SK-N-SH (cell line): Measurements from ENCODE around the gene NCDN. TPM values are rescaled to one million over a fixed set of nuclear protein-coding genes. Genes with fewer than 3 reads are reported as not detected.

Experiments
- CTCF ChIA-PET: fragments of 300-600, 350-600 bp; formaldehyde crosslinking; extraction: SDS; loops from one replicate; lab custom pipeline; 2021; lab: Yijun Ruan, JAX
- POLR2A ChIA-PET: fragments of 350-600 bp; sonication (Branson Sonifier 250); formaldehyde crosslinking; extraction: SDS; loops from one replicate; lab custom pipeline; 2020; ENCODE audit warnings: antibody characterized with exemption, inconsistent platforms; lab: Yijun Ruan, JAX
- DNase-seq: peaks from one replicate; pipeline ENCODE4 v3.0.0; 2012
- H2AFZ ChIP-seq: fragments of 200-600 bp; sonication (generic); 2 replicates; pipeline ENCODE4 v1.8.1; 2016; ENCODE audit warnings: antibody characterized with exemption, mild to moderate bottlenecking, low read depth
- H3F3A ChIP-seq: fragments of 200-600 bp; sonication (generic); replicated peaks from 2 replicates; pipeline ENCODE3; 2016; ENCODE audit warnings: antibody characterized with exemption, mild to moderate bottlenecking; ENCODE audit not compliant: insufficient read depth
- H3K27ac ChIP-seq, 2 experiments: fragments of 200-500 bp in 1 of 2; fragments of 200-600 bp in 1 of 2; sonication (Bioruptor generic) in 1 of 2; sonication (generic), shearing (Covaris generic) in 1 of 2; 2 replicates each; pipeline versions ENCODE4 v1.5.1 to v1.6.1; 2014 to 2016; ENCODE audit warnings: low read depth in 2 of 2, inconsistent platforms in 1 of 2, low read length in 1 of 2, mild to moderate bottlenecking in 1 of 2, mixed read lengths in 1 of 2
- H3K27me3 ChIP-seq: fragments of 200-600 bp; sonication (generic), shearing (Covaris generic); 2 replicates; pipeline ENCODE4 v1.6.1; 2016; ENCODE audit warnings: mixed run types; ENCODE audit not compliant: insufficient read depth
- H3K36me3 ChIP-seq, 2 experiments: fragments of 200-500 bp in 1 of 2; fragments of 200-600 bp in 1 of 2; sonication (Bioruptor generic) in 1 of 2; sonication (generic) in 1 of 2; replicated peaks in 1 of 2; 2 replicates each; pipeline versions ENCODE3 to v1.5.1; 2014 to 2016; ENCODE audit warnings: low read length in 1 of 2, mild to moderate bottlenecking in 1 of 2; ENCODE audit not compliant: insufficient read depth in 2 of 2, control insufficient read depth in 1 of 2
- H3K4me1 ChIP-seq, 2 experiments: fragments of 200-500 bp in 1 of 2; fragments of 200-600 bp in 1 of 2; sonication (Bioruptor generic) in 1 of 2; sonication (generic), shearing (Covaris generic) in 1 of 2; 2 replicates each; pipeline versions ENCODE4 v1.5.1 to v1.6.1; 2014 to 2016; ENCODE audit warnings: low read depth in 1 of 2, low read length in 1 of 2, mixed run types in 1 of 2; ENCODE audit not compliant: insufficient read depth in 2 of 2, control insufficient read depth in 1 of 2
- H3K4me2 ChIP-seq: fragments of 200-600 bp; sonication (generic), shearing (Covaris generic); 2 replicates; pipeline ENCODE4 v1.6.1; 2017; ENCODE audit warnings: mixed run types
- H3K4me3 ChIP-seq, 2 experiments: fragments of 200-500 bp in 1 of 2; fragments of 200-600 bp in 1 of 2; sonication (Bioruptor generic) in 1 of 2; sonication (generic), shearing (Covaris generic) in 1 of 2; 2 replicates each; pipeline versions ENCODE4 v1.5.1 to v1.8.1; 2014 to 2016; ENCODE audit warnings: low read depth in 2 of 2, inconsistent platforms in 1 of 2, low read length in 1 of 2, mild to moderate bottlenecking in 1 of 2, mixed read lengths in 1 of 2, moderate library complexity in 1 of 2
- H3K79me2 ChIP-seq: fragments of 200-600 bp; sonication (generic); 2 replicates; pipeline ENCODE4 v1.8.1; 2017; ENCODE audit warnings: mild to moderate bottlenecking; ENCODE audit not compliant: insufficient read depth
- H3K9ac ChIP-seq: fragments of 200-600 bp; sonication (generic); 2 replicates; pipeline ENCODE4 v1.6.1; 2017; ENCODE audit warnings: mixed run types
- H3K9me2 ChIP-seq: fragments of 200-600 bp; sonication (generic); 2 replicates; pipeline ENCODE4 v1.6.1; 2017; ENCODE audit warnings: mixed run types
- H3K9me3 ChIP-seq: fragments of 200-600 bp; sonication (generic); 2 replicates; pipeline ENCODE4 v1.6.1; 2017; ENCODE audit warnings: mixed run types, mild to moderate bottlenecking, moderate library complexity
- H4K20me1 ChIP-seq: fragments of 200-600 bp; sonication (generic); 2 replicates; pipeline ENCODE4 v1.6.1; 2017; ENCODE audit warnings: mild to moderate bottlenecking, mixed run types; ENCODE audit not compliant: insufficient read depth
- CHD2 ChIP-seq: fragments of 150-350 bp; IDR thresholded peaks from 2 replicates; pipeline ENCODE4 v1.6.1; 2018; ENCODE audit warnings: low read length; ENCODE audit not compliant: partially characterized antibody
- ELF1 ChIP-seq: IDR thresholded peaks from 2 replicates; pipeline ENCODE4 v1.4.0; 2012
- EP300 ChIP-seq, 2 experiments: IDR thresholded peaks; 2 replicates each; pipeline versions ENCODE4 v1.4.0 to v1.6.1; 2012; ENCODE audit warnings: borderline replicate concordance in 1 of 2, low read depth in 1 of 2, low read length in 1 of 2
- GATA2 ChIP-seq: sonication (generic); formaldehyde crosslinking; IDR thresholded peaks from 2 replicates; pipeline ENCODE4 v1.5.0; 2020; ENCODE audit warnings: mild to moderate bottlenecking, missing genetic modification reagents
- MEF2A ChIP-seq: IDR thresholded peaks from 2 replicates; pipeline ENCODE4 v1.4.0; 2012; ENCODE audit warnings: low read depth, borderline replicate concordance
- NFIC ChIP-seq: IDR thresholded peaks from 2 replicates; pipeline ENCODE4 v1.4.0; 2012; ENCODE audit warnings: borderline replicate concordance
- RAD21 ChIP-seq: IDR thresholded peaks from 2 replicates; pipeline ENCODE4 v1.6.1; 2012; ENCODE audit warnings: mild to moderate bottlenecking, low read length
- SIN3A ChIP-seq: IDR thresholded peaks from 2 replicates; pipeline ENCODE4 v1.6.1; 2012; ENCODE audit warnings: low read depth, mild to moderate bottlenecking, low read length, moderate library complexity, borderline replicate concordance
- TAF1 ChIP-seq: IDR thresholded peaks from 2 replicates; pipeline ENCODE4 v1.6.1; 2012; ENCODE audit warnings: low read depth, mild to moderate bottlenecking, low read length, moderate library complexity, borderline replicate concordance
- TCF12 ChIP-seq: IDR thresholded peaks from 2 replicates; pipeline ENCODE4 v1.4.0; 2012
- TEAD4 ChIP-seq: IDR thresholded peaks from 2 replicates; pipeline ENCODE4 v1.4.0; 2012; ENCODE audit warnings: mild to moderate bottlenecking, borderline replicate concordance; ENCODE audit not compliant: insufficient read depth
- WGBS: methylation state at CpG from one replicate; pipeline ENCODE4 v1.1.6; 2017; ENCODE audit warnings: low lambda C conversion rate; 5-methylcytosine and 5-hydroxymethylcytosine counted together
- polyA plus RNA-seq, 3 experiments: library from polyadenylated mRNA; depleted of rRNA; stranded (reverse); fragments of >200 nt; gene quantifications; 2 replicates each; pipeline ENCODE4 v1.2.3, GENCODE V29; 2012
- TF ChIP-seq, protein P1 (sequence below): fragments of 200-600 bp; sonication (generic); IDR thresholded peaks from 2 replicates; pipeline ENCODE4 v1.6.1; 2017; ENCODE audit warnings: antibody characterized with exemption, mild to moderate bottlenecking, moderate library complexity
- TF ChIP-seq, protein P2 (sequence below): IDR thresholded peaks from 2 replicates; pipeline ENCODE4 v1.4.0; 2012; ENCODE audit warnings: low read depth
- TF ChIP-seq, protein P3 (sequence below): IDR thresholded peaks from 2 replicates; pipeline ENCODE4 v1.4.0; 2012; ENCODE audit warnings: low read depth, borderline replicate concordance
- TF ChIP-seq, protein P4 (sequence below): fragments of 150-350 bp; IDR thresholded peaks from 2 replicates; pipeline ENCODE4 v1.6.1; 2017; ENCODE audit warnings: antibody characterized with exemption, low read length, low read depth, borderline replicate concordance
- TF ChIP-seq, protein P5 (sequence below): IDR thresholded peaks from 2 replicates; pipeline ENCODE4; 2012
- TF ChIP-seq, protein P6 (sequence below): fragments of 150-350 bp; IDR thresholded peaks from 2 replicates; pipeline ENCODE4 v1.6.1; 2016; ENCODE audit warnings: mild to moderate bottlenecking, low read depth, low read length

The NCDN gene
- polyA plus RNA-seq, 1 of the 3 experiments (the other 2 are of a cell fraction), result 38.3 TPM

DNA sequence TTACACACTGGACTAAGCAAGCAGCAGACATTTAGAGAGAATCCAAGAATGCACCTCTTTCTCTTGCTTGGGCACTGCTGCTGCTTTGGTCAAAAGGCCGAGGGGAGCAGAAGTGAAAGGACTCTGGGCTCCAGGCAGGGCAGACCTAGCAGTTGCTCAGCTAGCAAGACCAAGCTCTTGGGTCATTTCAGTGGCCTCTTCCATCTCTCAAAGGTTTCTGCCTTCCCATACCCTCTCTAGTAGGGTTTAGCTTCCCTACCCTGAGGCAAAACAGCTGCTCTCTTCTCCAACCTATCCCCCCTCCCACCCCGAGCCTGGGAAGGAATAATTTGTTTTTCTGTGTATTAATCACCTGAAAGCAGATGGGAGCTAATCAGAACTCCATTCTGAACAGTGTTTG is 41.3 kb downstream of the NCDN start:
- Histone ChIP-seq H3K27ac (0 out of 4 replicates have a peak overlapping the region, but pooled peaks of 1 of the 2 experiments have one; percentile 6), H3K9ac (no peak overlapping the region), H3K9me2 (no peaks in the 10 kb centered on the region), H4K20me1 (no peaks in the 10 kb centered on the region), H3K36me3 (peaks cover 29 to 35% of the 10 kb centered on the region in 2 experiments), H3K4me1 (peaks cover 0 to 4% of the 10 kb centered on the region in 2 experiments; a peak in 1 of 4 replicates), H3K4me3 (no peak overlapping the region), H3K4me2 (no peak overlapping the region), H2AFZ (no peak overlapping the region), H3K79me2 (peaks cover 6% of the 10 kb centered on the region; the same call in 1 of the 2 replicates), H3K9me3 (no peaks in the 10 kb centered on the region), H3K27me3 (no peaks in the 10 kb centered on the region), H3F3A (peaks cover 5% of the 10 kb centered on the region)
- TF ChIP-seq, protein P1, sequence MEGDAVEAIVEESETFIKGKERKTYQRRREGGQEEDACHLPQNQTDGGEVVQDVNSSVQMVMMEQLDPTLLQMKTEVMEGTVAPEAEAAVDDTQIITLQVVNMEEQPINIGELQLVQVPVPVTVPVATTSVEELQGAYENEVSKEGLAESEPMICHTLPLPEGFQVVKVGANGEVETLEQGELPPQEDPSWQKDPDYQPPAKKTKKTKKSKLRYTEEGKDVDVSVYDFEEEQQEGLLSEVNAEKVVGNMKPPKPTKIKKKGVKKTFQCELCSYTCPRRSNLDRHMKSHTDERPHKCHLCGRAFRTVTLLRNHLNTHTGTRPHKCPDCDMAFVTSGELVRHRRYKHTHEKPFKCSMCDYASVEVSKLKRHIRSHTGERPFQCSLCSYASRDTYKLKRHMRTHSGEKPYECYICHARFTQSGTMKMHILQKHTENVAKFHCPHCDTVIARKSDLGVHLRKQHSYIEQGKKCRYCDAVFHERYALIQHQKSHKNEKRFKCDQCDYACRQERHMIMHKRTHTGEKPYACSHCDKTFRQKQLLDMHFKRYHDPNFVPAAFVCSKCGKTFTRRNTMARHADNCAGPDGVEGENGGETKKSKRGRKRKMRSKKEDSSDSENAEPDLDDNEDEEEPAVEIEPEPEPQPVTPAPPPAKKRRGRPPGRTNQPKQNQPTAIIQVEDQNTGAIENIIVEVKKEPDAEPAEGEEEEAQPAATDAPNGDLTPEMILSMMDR, result no peak
- peak; percentile 10 for TF ChIP-seq CHD2
- WGBS, result 67% methylated on average over 1 of the region's 2 CpGs
- CTCF ChIA-PET, result interaction anchor here (0.7 to 1.5 kb wide), 3 partner anchors 30 to 128 kb away, joined by 3 read pairs; no protein-coding TSS in a partner anchor
- POLR2A ChIA-PET, result no interaction called here
- no peak for DNase-seq

DNA sequence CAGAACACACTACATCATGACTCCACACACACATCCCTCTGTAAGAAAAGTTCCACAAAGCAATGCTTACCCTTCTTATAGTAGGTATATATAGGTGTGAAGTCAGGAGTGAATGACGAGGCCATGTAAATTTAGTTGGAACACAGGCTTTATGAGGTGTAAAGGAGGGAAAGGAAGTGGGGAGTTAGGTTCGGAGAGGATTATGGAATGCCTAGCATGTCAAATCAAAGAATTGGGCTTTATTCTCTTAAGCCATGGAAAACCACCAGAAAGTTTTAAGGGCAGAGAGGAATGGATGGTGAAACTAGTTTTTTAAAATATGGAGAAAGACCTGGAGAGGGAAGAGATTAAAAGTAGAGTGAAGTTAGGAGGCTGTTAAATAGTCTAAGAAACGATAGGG is 41.8 kb downstream of the NCDN start:
- Histone ChIP-seq H3K4me1 (peaks cover 0 to 4% of the 10 kb centered on the region in 2 experiments; a peak in 1 of 4 replicates), H3K9ac (no peak overlapping the region), H3K27ac (peak overlapping the region in 1 of 2 experiments; percentile 2; a peak in 1 of 4 replicates), H3K4me3 (no peak overlapping the region), H3K79me2 (peaks cover 11% of the 10 kb centered on the region), H4K20me1 (no peaks in the 10 kb centered on the region), H2AFZ (no peak overlapping the region), H3K27me3 (no peaks in the 10 kb centered on the region), H3F3A (peaks cover 5% of the 10 kb centered on the region), H3K9me2 (no peaks in the 10 kb centered on the region), H3K4me2 (no peak overlapping the region), H3K9me3 (no peaks in the 10 kb centered on the region), H3K36me3 (peaks cover 29 to 36% of the 10 kb centered on the region in 2 experiments)
- DNase-seq, result no peak
- 96% methylated on average over 3 of the region's 3 CpGs for whole genome bisulfite sequencing
- ChIA-PET CTCF (interaction anchor here (0.7 to 1.5 kb wide), 6 partner anchors 9 to 148 kb away, joined by 3 read pairs; no protein-coding TSS in a partner anchor), POLR2A (no interaction called here)
- TF ChIP-seq, protein P2, sequence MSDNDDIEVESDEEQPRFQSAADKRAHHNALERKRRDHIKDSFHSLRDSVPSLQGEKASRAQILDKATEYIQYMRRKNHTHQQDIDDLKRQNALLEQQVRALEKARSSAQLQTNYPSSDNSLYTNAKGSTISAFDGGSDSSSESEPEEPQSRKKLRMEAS, result no peak
- TF ChIP-seq CHD2 (no peak), SIN3A (no peak), NFIC (no peak), TEAD4 (no peak), MEF2A (no peak), EP300 (IDR thresholded peaks at IDR 0.05; ENCODE audit: borderline replicate concordance in 1 of 2, low read depth in 1 of 2, low read length in 1 of 2) (no peak), TCF12 (no peak), GATA2 (CRISPR knock-in tag) (no peak), ELF1 (no peak), TAF1 (no peak), RAD21 (no peak)
- TF ChIP-seq, protein P3, sequence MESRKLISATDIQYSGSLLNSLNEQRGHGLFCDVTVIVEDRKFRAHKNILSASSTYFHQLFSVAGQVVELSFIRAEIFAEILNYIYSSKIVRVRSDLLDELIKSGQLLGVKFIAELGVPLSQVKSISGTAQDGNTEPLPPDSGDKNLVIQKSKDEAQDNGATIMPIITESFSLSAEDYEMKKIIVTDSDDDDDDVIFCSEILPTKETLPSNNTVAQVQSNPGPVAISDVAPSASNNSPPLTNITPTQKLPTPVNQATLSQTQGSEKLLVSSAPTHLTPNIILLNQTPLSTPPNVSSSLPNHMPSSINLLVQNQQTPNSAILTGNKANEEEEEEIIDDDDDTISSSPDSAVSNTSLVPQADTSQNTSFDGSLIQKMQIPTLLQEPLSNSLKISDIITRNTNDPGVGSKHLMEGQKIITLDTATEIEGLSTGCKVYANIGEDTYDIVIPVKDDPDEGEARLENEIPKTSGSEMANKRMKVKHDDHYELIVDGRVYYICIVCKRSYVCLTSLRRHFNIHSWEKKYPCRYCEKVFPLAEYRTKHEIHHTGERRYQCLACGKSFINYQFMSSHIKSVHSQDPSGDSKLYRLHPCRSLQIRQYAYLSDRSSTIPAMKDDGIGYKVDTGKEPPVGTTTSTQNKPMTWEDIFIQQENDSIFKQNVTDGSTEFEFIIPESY, result no peak
- TF ChIP-seq, protein P4, sequence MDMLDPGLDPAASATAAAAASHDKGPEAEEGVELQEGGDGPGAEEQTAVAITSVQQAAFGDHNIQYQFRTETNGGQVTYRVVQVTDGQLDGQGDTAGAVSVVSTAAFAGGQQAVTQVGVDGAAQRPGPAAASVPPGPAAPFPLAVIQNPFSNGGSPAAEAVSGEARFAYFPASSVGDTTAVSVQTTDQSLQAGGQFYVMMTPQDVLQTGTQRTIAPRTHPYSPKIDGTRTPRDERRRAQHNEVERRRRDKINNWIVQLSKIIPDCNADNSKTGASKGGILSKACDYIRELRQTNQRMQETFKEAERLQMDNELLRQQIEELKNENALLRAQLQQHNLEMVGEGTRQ, result no peak
- TF ChIP-seq, protein P5, sequence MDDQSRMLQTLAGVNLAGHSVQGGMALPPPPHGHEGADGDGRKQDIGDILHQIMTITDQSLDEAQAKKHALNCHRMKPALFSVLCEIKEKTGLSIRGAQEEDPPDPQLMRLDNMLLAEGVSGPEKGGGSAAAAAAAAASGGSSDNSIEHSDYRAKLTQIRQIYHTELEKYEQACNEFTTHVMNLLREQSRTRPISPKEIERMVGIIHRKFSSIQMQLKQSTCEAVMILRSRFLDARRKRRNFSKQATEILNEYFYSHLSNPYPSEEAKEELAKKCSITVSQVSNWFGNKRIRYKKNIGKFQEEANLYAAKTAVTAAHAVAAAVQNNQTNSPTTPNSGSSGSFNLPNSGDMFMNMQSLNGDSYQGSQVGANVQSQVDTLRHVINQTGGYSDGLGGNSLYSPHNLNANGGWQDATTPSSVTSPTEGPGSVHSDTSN, result no peak
- TF ChIP-seq, protein P6, sequence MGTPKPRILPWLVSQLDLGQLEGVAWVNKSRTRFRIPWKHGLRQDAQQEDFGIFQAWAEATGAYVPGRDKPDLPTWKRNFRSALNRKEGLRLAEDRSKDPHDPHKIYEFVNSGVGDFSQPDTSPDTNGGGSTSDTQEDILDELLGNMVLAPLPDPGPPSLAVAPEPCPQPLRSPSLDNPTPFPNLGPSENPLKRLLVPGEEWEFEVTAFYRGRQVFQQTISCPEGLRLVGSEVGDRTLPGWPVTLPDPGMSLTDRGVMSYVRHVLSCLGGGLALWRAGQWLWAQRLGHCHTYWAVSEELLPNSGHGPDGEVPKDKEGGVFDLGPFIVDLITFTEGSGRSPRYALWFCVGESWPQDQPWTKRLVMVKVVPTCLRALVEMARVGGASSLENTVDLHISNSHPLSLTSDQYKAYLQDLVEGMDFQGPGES, result no peak
